Activated CD8-positive, alpha-beta memory T cell treated with anti-CD3 and anti-CD28 coated beads, Interleukin-2, amount 50 U/mL, for 4 hours (primary cell): Measurements from ENCODE around the gene SHH.

Source experiments
- DNase-seq: peaks from one replicate; pipeline ENCODE4 v3.0.0-alpha.2; 2020

SHH gene

GRCh38 chr7:155790666-155791065, 21.6 kb downstream of the SHH start:
- DNase-seq: no peak

- no peak for DNase-seq
These were observed 23.1 kb downstream of the SHH start for GRCh38 chr7:155789001-155789725.

- DNase-seq: no peak
These were observed 23.7 kb downstream of the SHH start for GRCh38 chr7:155788616-155789000.

GRCh38 chr7:155787171-155787851, 25.0 kb downstream of the SHH start:
- DNase-seq: no peak

GRCh38 chr7:155786491-155786890, 25.8 kb downstream of the SHH start:
- DNase-seq: no peak

GRCh38 chr7:155785536-155785935, 26.7 kb downstream of the SHH start:
- DNase-seq: no peak

GRCh38 chr7:155782466-155782865, 29.8 kb downstream of the SHH start:
- DNase-seq: no peak

GRCh38 chr7:155781433-155781832, 30.8 kb downstream of the SHH start:
- no peak for DNase-seq

GRCh38 chr7:155780884-155781283, 31.4 kb downstream of the SHH start:
- DNase-seq: no peak

GRCh38 chr7:155778349-155778748, 33.9 kb downstream of the SHH start:
- no peak for DNase-seq

GRCh38 chr7:155776606-155777005, 35.7 kb downstream of the SHH start:
- no peak for DNase-seq

GRCh38 chr7:155775691-155776090, 36.6 kb downstream of the SHH start:
- no peak for DNase-seq

- DNase-seq: no peak
These were observed 37.3 kb downstream of the SHH start for GRCh38 chr7:155774947-155775346.

GRCh38 chr7:155773531-155773930, 38.7 kb downstream of the SHH start:
- DNase-seq: no peak

- no peak for DNase-seq
These were observed 42.0 kb downstream of the SHH start for GRCh38 chr7:155770241-155770640.

GRCh38 chr7:155769701-155770100, 42.6 kb downstream of the SHH start:
- DNase-seq: no peak

GRCh38 chr7:155766966-155767916, 45.0 kb downstream of the SHH start:
- no peak for DNase-seq

GRCh38 chr7:155766386-155766785, 45.9 kb downstream of the SHH start:
- DNase-seq: no peak

GRCh38 chr7:155765458-155765857, 46.8 kb downstream of the SHH start:
- DNase-seq: no peak

- no peak for DNase-seq
These were observed 47.8 kb downstream of the SHH start for GRCh38 chr7:155764438-155764793.

- peak; percentile 46 for DNase-seq
These were observed 48.4 kb downstream of the SHH start for GRCh38 chr7:155763691-155764437.

- DNase-seq: no peak
These were observed 49.1 kb downstream of the SHH start for GRCh38 chr7:155763122-155763521.

GRCh38 chr7:155762655-155763054, 49.6 kb downstream of the SHH start:
- DNase-seq: no peak
